DOHH2 (cell line): ENCODE measurements around the gene RGS3.

Experiments used
- H3F3A ChIP-seq: fragments of 200-600 bp; sonication (generic), shearing (Covaris generic); 2 replicates; pipeline ENCODE4 v1.6.0; 2016; ENCODE audit warnings: antibody characterized with exemption, mild to moderate bottlenecking; ENCODE audit not compliant: control insufficient read depth, insufficient read depth
- H3K27ac ChIP-seq: fragments of 200-600 bp; sonication (generic); 2 replicates; pipeline ENCODE4 v1.5.1; 2014; ENCODE audit warnings: low read depth, mild to moderate bottlenecking, low read length, moderate library complexity
- H3K27me3 ChIP-seq: fragments of 200-600 bp; sonication (generic); 2 replicates; pipeline ENCODE4 v1.6.1; 2014; ENCODE audit warnings: mild to moderate bottlenecking, low read length, mixed read lengths; ENCODE audit not compliant: control insufficient read depth
- H3K36me3 ChIP-seq: fragments of 200-600 bp; sonication (generic); 2 replicates; pipeline ENCODE4 v1.6.1; 2014; ENCODE audit warnings: mild to moderate bottlenecking, low read length, moderate library complexity, mixed read lengths; ENCODE audit not compliant: control insufficient read depth
- H3K4me1 ChIP-seq: fragments of 200-600 bp; sonication (generic); 2 replicates; pipeline ENCODE4 v1.6.1; 2014; ENCODE audit warnings: mild to moderate bottlenecking, low read length, mixed read lengths; ENCODE audit not compliant: control insufficient read depth
- H3K4me2 ChIP-seq: fragments of 200-600 bp; sonication (generic); 2 replicates; pipeline ENCODE4 v1.6.0; 2014; ENCODE audit warnings: mild to moderate bottlenecking, low read length, moderate library complexity
- H3K4me3 ChIP-seq: fragments of 200-600 bp; sonication (generic); 2 replicates; pipeline ENCODE4 v1.5.1; 2014; ENCODE audit warnings: mild to moderate bottlenecking, low read length, mixed read lengths
- H3K79me2 ChIP-seq: fragments of 200-600 bp; sonication (generic); 2 replicates; pipeline ENCODE4 v1.6.1; 2014; ENCODE audit warnings: mild to moderate bottlenecking, low read length, mixed read lengths; ENCODE audit not compliant: control insufficient read depth
- H3K9me2 ChIP-seq: fragments of 200-600 bp; sonication (generic); replicated peaks from 2 replicates; pipeline ENCODE4 v1.6.1; 2014; ENCODE audit warnings: mild to moderate bottlenecking, low read length, mixed read lengths; ENCODE audit not compliant: control insufficient read depth
- H3K9me3 ChIP-seq: fragments of 200-600 bp; sonication (generic); 2 replicates; pipeline ENCODE4 v1.6.1; 2014; ENCODE audit warnings: antibody characterized with exemption, low read length, mixed read lengths; ENCODE audit not compliant: control insufficient read depth, insufficient read depth
- H4K20me1 ChIP-seq: fragments of 200-600 bp; sonication (generic); 2 replicates; pipeline ENCODE4 v1.6.0; 2014; ENCODE audit warnings: low read depth, mild to moderate bottlenecking, antibody characterized with exemption, low read length, moderate library complexity; ENCODE audit not compliant: control insufficient read depth, insufficient read depth
- CTCF ChIP-seq: fragments of 200-600 bp; sonication (generic); IDR thresholded peaks from one replicate; pipeline ENCODE4 v1.5.1; 2014; ENCODE audit warnings: antibody characterized with exemption, mild to moderate bottlenecking, low read depth, low read length; ENCODE audit not compliant: poor library complexity, severe bottlenecking
- EZH2phosphoT487 ChIP-seq: fragments of 200-600 bp; sonication (generic); IDR thresholded peaks from 2 replicates; pipeline ENCODE4 v1.6.1; 2017; ENCODE audit warnings: borderline replicate concordance, mild to moderate bottlenecking, antibody characterized with exemption, low read length, moderate library complexity, mixed read lengths

RGS3 gene

DNA sequence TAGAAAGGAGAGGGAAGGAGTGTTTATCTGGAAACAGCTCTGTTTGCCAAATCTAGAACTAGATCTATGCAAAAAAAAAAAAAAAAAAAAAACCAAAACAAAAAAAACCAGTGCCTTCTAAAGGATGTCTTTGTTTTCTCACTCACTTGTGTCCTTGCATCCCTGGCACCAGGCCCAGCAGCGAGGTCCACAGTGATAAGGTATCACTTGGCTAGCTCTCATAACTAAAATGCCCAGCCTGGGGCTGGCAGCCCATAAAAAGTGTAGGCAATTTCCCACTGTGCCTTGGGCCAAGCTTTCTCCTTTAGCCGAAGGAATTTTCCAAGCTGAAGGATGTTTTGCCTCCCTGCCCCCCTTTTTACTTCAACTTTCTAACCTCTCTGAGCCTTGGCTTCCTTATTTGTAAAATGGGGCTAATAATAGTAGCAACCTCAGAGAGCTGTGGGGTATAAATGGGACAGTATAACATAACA, 20.8 kb downstream of the RGS3 start:
- H3K27ac ChIP-seq: no peak overlapping the region
- H3K4me1 ChIP-seq: peaks cover 4% of the 10 kb centered on the region; the same call in 1 of the 2 replicates
- no peaks in the 10 kb centered on the region for H3K79me2 ChIP-seq
- no peaks in the 10 kb centered on the region for H3K9me3 ChIP-seq
- no peaks in the 10 kb centered on the region for H4K20me1 ChIP-seq
- no peak overlapping the region for H3K4me3 ChIP-seq
- H3K4me2 ChIP-seq: no peak overlapping the region
- TF ChIP-seq CTCF (no peak), EZH2phosphoT487 (no peak)
- H3K9me2 ChIP-seq: no peaks in the 10 kb centered on the region
- no peaks in the 10 kb centered on the region for H3K36me3 ChIP-seq
- peaks cover under 1% of the 10 kb centered on the region; the same call in 1 of the 2 replicates for H3K27me3 ChIP-seq
- no peaks in the 10 kb centered on the region for H3F3A ChIP-seq

DNA sequence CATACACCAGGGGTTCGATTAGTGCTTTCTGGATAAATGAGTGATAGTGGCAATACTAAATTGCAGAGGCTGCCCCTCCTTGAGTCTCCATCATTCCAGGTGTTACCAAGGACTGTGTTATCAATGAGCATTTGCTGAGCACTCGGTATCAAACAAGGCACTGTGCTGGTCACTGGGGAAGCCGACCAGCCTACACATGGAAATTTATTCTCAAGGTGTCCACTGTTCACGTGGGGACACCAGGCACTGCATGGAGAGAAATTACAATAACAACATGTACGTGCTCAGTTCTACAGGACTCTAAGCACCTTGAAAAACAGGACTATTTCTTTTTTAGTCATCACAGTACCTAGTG, 22.2 kb downstream of the RGS3 start:
- TF ChIP-seq EZH2phosphoT487: no peak
- TF ChIP-seq CTCF: no peak
- Histone ChIP-seq H4K20me1 (no peaks in the 10 kb centered on the region), H3F3A (no peaks in the 10 kb centered on the region), H3K4me2 (no peak overlapping the region), H3K27me3 (no peaks in the 10 kb centered on the region), H3K79me2 (no peaks in the 10 kb centered on the region), H3K9me2 (no peaks in the 10 kb centered on the region), H3K36me3 (no peaks in the 10 kb centered on the region), H3K27ac (no peak overlapping the region), H3K4me1 (peaks cover 4% of the 10 kb centered on the region; the same call in 1 of the 2 replicates), H3K4me3 (no peak overlapping the region), H3K9me3 (no peaks in the 10 kb centered on the region)

DNA sequence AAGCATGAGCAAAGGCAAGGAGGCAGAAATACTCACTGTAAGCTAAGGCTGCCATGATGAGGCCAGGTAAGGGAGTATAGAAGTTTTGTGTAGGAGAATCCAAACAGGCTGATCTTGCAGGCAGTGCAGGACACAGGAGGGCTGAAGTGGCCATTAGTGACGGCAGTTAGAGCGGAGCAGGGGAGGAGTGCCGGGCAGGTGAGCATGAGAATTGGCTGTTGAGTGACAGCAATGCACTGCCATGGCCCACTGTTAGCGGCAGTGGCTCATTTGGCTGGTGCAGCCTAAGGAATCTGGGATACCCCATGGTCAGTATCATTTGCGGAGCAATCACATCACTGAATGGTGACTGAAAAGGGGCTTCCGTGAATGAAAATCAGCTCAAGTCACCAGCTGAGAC, 22.8 kb downstream of the RGS3 start:
- H3K4me1 ChIP-seq: peaks cover 4% of the 10 kb centered on the region; the same call in 1 of the 2 replicates
- no peaks in the 10 kb centered on the region for H3K36me3 ChIP-seq
- H3K4me2 ChIP-seq: no peak overlapping the region
- no peaks in the 10 kb centered on the region for H3F3A ChIP-seq
- no peaks in the 10 kb centered on the region for H4K20me1 ChIP-seq
- H3K27ac ChIP-seq: no peak overlapping the region
- no peaks in the 10 kb centered on the region for H3K9me3 ChIP-seq
- H3K79me2 ChIP-seq: no peaks in the 10 kb centered on the region
- H3K9me2 ChIP-seq: no peaks in the 10 kb centered on the region
- H3K4me3 ChIP-seq: no peak overlapping the region
- no peaks in the 10 kb centered on the region for H3K27me3 ChIP-seq
- no peak for TF ChIP-seq CTCF
- no peak for TF ChIP-seq EZH2phosphoT487
